ENCODE results near the gene HCFC1.

- TF ChIP-seq CTCF (IDR thresholded peaks at IDR 0.05) (no peak), POLR2A (IDR thresholded peaks at IDR 0.05) (no peak), POLR2AphosphoS5 (IDR thresholded peaks at IDR 0.05) (peak; percentile 56 to 76 (median 60)), EP300 (IDR thresholded peaks at IDR 0.05) (no peak)
Observed at GRCh38 chrX:153972368-153973126, 929 bp upstream of the HCFC1 start, which contains the start of gene TMEM187.
